ENCODE measurements around the gene KCNN1.
A peak's percentile ranks its signal among the peaks of the same experiment; 100 is the strongest.

Gene KCNN1

GRCh38 chr19:17946965-17947784 lies 19.7 kb upstream of the KCNN1 start:
- H3K4me3 ChIP-seq (ENCODE audit: low read length in 2 of 2) = peak overlapping the region; percentile 54 to 73
- peak overlapping the region in 1 of 2 donors; percentile 38 for H3K27ac ChIP-seq (ENCODE audit: low read depth in 2 of 2, low read length in 2 of 2)
- no peaks in the 10 kb centered on the region for H3K9me3 ChIP-seq (ENCODE audit: control insufficient read depth in 2 of 2, low read length in 2 of 2)
- peaks cover 22 to 24% of the 10 kb centered on the region in 2 donors for H3K27me3 ChIP-seq (ENCODE audit: control insufficient read depth in 2 of 2, insufficient read depth in 2 of 2, low read length in 2 of 2)
- peaks cover 14 to 25% of the 10 kb centered on the region in 2 donors for H3K4me1 ChIP-seq (ENCODE audit: control insufficient read depth in 2 of 2, insufficient read depth in 2 of 2, low read length in 2 of 2)
- peak overlapping the region; percentile 49 to 56 for H3K9ac ChIP-seq (ENCODE audit: low read depth in 1 of 2, low read length in 2 of 2)
- no peaks in the 10 kb centered on the region for H3K36me3 ChIP-seq (ENCODE audit: control insufficient read depth in 2 of 2, insufficient read depth in 2 of 2, low read length in 2 of 2)

- Histone ChIP-seq H3K27ac (ENCODE audit: low read depth in 2 of 2, low read length in 2 of 2) (no peak overlapping the region), H3K4me3 (ENCODE audit: low read length in 2 of 2) (peak overlapping the region; percentile 54 to 73), H3K36me3 (ENCODE audit: control insufficient read depth in 2 of 2, insufficient read depth in 2 of 2, low read length in 2 of 2) (no peaks in the 10 kb centered on the region), H3K9me3 (ENCODE audit: control insufficient read depth in 2 of 2, low read length in 2 of 2) (no peaks in the 10 kb centered on the region), H3K4me1 (ENCODE audit: control insufficient read depth in 2 of 2, insufficient read depth in 2 of 2, low read length in 2 of 2) (peaks cover 14 to 26% of the 10 kb centered on the region in 2 donors), H3K9ac (ENCODE audit: low read depth in 1 of 2, low read length in 2 of 2) (peak overlapping the region in 1 of 2 donors; percentile 42), H3K27me3 (ENCODE audit: control insufficient read depth in 2 of 2, insufficient read depth in 2 of 2, low read length in 2 of 2) (peaks cover 30 to 31% of the 10 kb centered on the region in 2 donors)
Measured at GRCh38 chr19:17947815-17948513, 18.9 kb upstream of the KCNN1 start.

- H3K27ac ChIP-seq (ENCODE audit: low read depth in 2 of 2, low read length in 2 of 2) = no peak overlapping the region
- peaks cover 14 to 26% of the 10 kb centered on the region in 2 donors for H3K4me1 ChIP-seq (ENCODE audit: control insufficient read depth in 2 of 2, insufficient read depth in 2 of 2, low read length in 2 of 2)
Measured at GRCh38 chr19:17948514-17948900, 18.4 kb upstream of the KCNN1 start.

GRCh38 chr19:17948931-17949930 lies 17.7 kb upstream of the KCNN1 start:
- Histone ChIP-seq H3K9ac (ENCODE audit: low read depth in 1 of 2, low read length in 2 of 2) (no peak overlapping the region), H3K27me3 (ENCODE audit: control insufficient read depth in 2 of 2, insufficient read depth in 2 of 2, low read length in 2 of 2) (peaks cover 42 to 43% of the 10 kb centered on the region in 2 donors), H3K4me1 (ENCODE audit: control insufficient read depth in 2 of 2, insufficient read depth in 2 of 2, low read length in 2 of 2) (peaks cover 14 to 26% of the 10 kb centered on the region in 2 donors), H3K9me3 (ENCODE audit: control insufficient read depth in 2 of 2, low read length in 2 of 2) (no peaks in the 10 kb centered on the region), H3K27ac (ENCODE audit: low read depth in 2 of 2, low read length in 2 of 2) (no peak overlapping the region), H3K4me3 (ENCODE audit: low read length in 2 of 2) (no peak overlapping the region), H3K36me3 (ENCODE audit: control insufficient read depth in 2 of 2, insufficient read depth in 2 of 2, low read length in 2 of 2) (no peaks in the 10 kb centered on the region)

More at GRCh38 chr19:17948514-17948900, 18.4 kb upstream of the KCNN1 start:
- Histone ChIP-seq H3K27me3 (ENCODE audit: control insufficient read depth in 2 of 2, insufficient read depth in 2 of 2, low read length in 2 of 2) (peaks cover 36 to 37% of the 10 kb centered on the region in 2 donors), H3K4me3 (ENCODE audit: low read length in 2 of 2) (peak overlapping the region in 1 of 2 donors; percentile 44), H3K36me3 (ENCODE audit: control insufficient read depth in 2 of 2, insufficient read depth in 2 of 2, low read length in 2 of 2) (no peaks in the 10 kb centered on the region), H3K9ac (ENCODE audit: low read depth in 1 of 2, low read length in 2 of 2) (no peak overlapping the region), H3K9me3 (ENCODE audit: control insufficient read depth in 2 of 2, low read length in 2 of 2) (no peaks in the 10 kb centered on the region)

- no peak overlapping the region for H3K9ac ChIP-seq (ENCODE audit: low read depth in 1 of 2, low read length in 2 of 2)
- no peaks in the 10 kb centered on the region for H3K9me3 ChIP-seq (ENCODE audit: control insufficient read depth in 2 of 2, low read length in 2 of 2)
- peaks cover 14 to 26% of the 10 kb centered on the region in 2 donors for H3K4me1 ChIP-seq (ENCODE audit: control insufficient read depth in 2 of 2, insufficient read depth in 2 of 2, low read length in 2 of 2)
- H3K27me3 ChIP-seq (ENCODE audit: control insufficient read depth in 2 of 2, insufficient read depth in 2 of 2, low read length in 2 of 2) = peaks cover 42 to 43% of the 10 kb centered on the region in 2 donors
- H3K4me3 ChIP-seq (ENCODE audit: low read length in 2 of 2) = no peak overlapping the region
- H3K27ac ChIP-seq (ENCODE audit: low read depth in 2 of 2, low read length in 2 of 2) = no peak overlapping the region
- H3K36me3 ChIP-seq (ENCODE audit: control insufficient read depth in 2 of 2, insufficient read depth in 2 of 2, low read length in 2 of 2) = no peaks in the 10 kb centered on the region
Measured at GRCh38 chr19:17949956-17950309, 17.0 kb upstream of the KCNN1 start.

- Histone ChIP-seq H3K9ac (ENCODE audit: low read depth in 1 of 2, low read length in 2 of 2) (no peak overlapping the region), H3K4me1 (ENCODE audit: control insufficient read depth in 2 of 2, insufficient read depth in 2 of 2, low read length in 2 of 2) (peaks cover 14 to 26% of the 10 kb centered on the region in 2 donors), H3K36me3 (ENCODE audit: control insufficient read depth in 2 of 2, insufficient read depth in 2 of 2, low read length in 2 of 2) (no peaks in the 10 kb centered on the region), H3K4me3 (ENCODE audit: low read length in 2 of 2) (no peak overlapping the region), H3K27me3 (ENCODE audit: control insufficient read depth in 2 of 2, insufficient read depth in 2 of 2, low read length in 2 of 2) (peaks cover 42 to 43% of the 10 kb centered on the region in 2 donors), H3K27ac (ENCODE audit: low read depth in 2 of 2, low read length in 2 of 2) (no peak overlapping the region), H3K9me3 (ENCODE audit: control insufficient read depth in 2 of 2, low read length in 2 of 2) (no peaks in the 10 kb centered on the region)
Measured at GRCh38 chr19:17950310-17951156, 16.4 kb upstream of the KCNN1 start.

- H3K4me1 ChIP-seq (ENCODE audit: control insufficient read depth in 2 of 2, insufficient read depth in 2 of 2, low read length in 2 of 2) = peaks cover 14 to 26% of the 10 kb centered on the region in 2 donors
- H3K4me3 ChIP-seq (ENCODE audit: low read length in 2 of 2) = no peak overlapping the region
- H3K27me3 ChIP-seq (ENCODE audit: control insufficient read depth in 2 of 2, insufficient read depth in 2 of 2, low read length in 2 of 2) = peaks cover 45 to 46% of the 10 kb centered on the region in 2 donors
- no peak overlapping the region for H3K9ac ChIP-seq (ENCODE audit: low read depth in 1 of 2, low read length in 2 of 2)
- no peak overlapping the region for H3K27ac ChIP-seq (ENCODE audit: low read depth in 2 of 2, low read length in 2 of 2)
- no peaks in the 10 kb centered on the region for H3K9me3 ChIP-seq (ENCODE audit: control insufficient read depth in 2 of 2, low read length in 2 of 2)
- no peaks in the 10 kb centered on the region for H3K36me3 ChIP-seq (ENCODE audit: control insufficient read depth in 2 of 2, insufficient read depth in 2 of 2, low read length in 2 of 2)
Measured at GRCh38 chr19:17951157-17951989, 15.5 kb upstream of the KCNN1 start.

- H3K27me3 ChIP-seq (ENCODE audit: control insufficient read depth in 2 of 2, insufficient read depth in 2 of 2, low read length in 2 of 2) = peaks cover 45 to 46% of the 10 kb centered on the region in 2 donors
- no peak overlapping the region for H3K4me3 ChIP-seq (ENCODE audit: low read length in 2 of 2)
- peaks cover 11 to 23% of the 10 kb centered on the region in 2 donors for H3K4me1 ChIP-seq (ENCODE audit: control insufficient read depth in 2 of 2, insufficient read depth in 2 of 2, low read length in 2 of 2)
- H3K9me3 ChIP-seq (ENCODE audit: control insufficient read depth in 2 of 2, low read length in 2 of 2) = no peaks in the 10 kb centered on the region
- H3K36me3 ChIP-seq (ENCODE audit: control insufficient read depth in 2 of 2, insufficient read depth in 2 of 2, low read length in 2 of 2) = no peaks in the 10 kb centered on the region
- no peak overlapping the region for H3K9ac ChIP-seq (ENCODE audit: low read depth in 1 of 2, low read length in 2 of 2)
- H3K27ac ChIP-seq (ENCODE audit: low read depth in 2 of 2, low read length in 2 of 2) = no peak overlapping the region
Measured at GRCh38 chr19:17951990-17952976, 14.6 kb upstream of the KCNN1 start.
